Measurements from ENCODE around the gene BRD4.
"Not testable (repeated sequence)": the region's sequence is repeated elsewhere in the genome, so short reads cannot be mapped to it uniquely, and the experiment has no call there.

Gene BRD4

GRCh38 chr19:15358918-15359317 is 26.6 kb upstream of the BRD4 start:
- no peak for DNase-seq

GRCh38 chr19:15357906-15358305 is 25.6 kb upstream of the BRD4 start:
- DNase-seq, result no peak

GRCh38 chr19:15354566-15355296 is 22.4 kb upstream of the BRD4 start:
- DNase-seq, result no peak

- DNase-seq, result no peak
Observed at GRCh38 chr19:15353908-15354307, 21.6 kb upstream of the BRD4 start.

- DNase-seq, result not testable (repeated sequence)
Observed at GRCh38 chr19:15352535-15352934, 20.2 kb upstream of the BRD4 start.

GRCh38 chr19:15341328-15341727 is 9.0 kb upstream of the BRD4 start:
- DNase-seq, result not testable (repeated sequence)

GRCh38 chr19:15340086-15340485 is 7.7 kb upstream of the BRD4 start:
- no peak for DNase-seq

- DNase-seq, result no peak
Observed at GRCh38 chr19:15337202-15337601, 4.9 kb upstream of the BRD4 start.

- not testable (repeated sequence) for DNase-seq
Observed at GRCh38 chr19:15335992-15336391, 3.7 kb upstream of the BRD4 start.

- DNase-seq, result no peak
Observed at GRCh38 chr19:15331419-15332310, 674 bp downstream of the BRD4 start.

GRCh38 chr19:15330801-15331418 is 1.4 kb downstream of the BRD4 start:
- no peak for DNase-seq

- DNase-seq, result no peak
Observed at GRCh38 chr19:15328312-15328711, 4.0 kb downstream of the BRD4 start.

- DNase-seq, result no peak
Observed at GRCh38 chr19:15324791-15325519, 7.4 kb downstream of the BRD4 start.

GRCh38 chr19:15323496-15324235 is 8.7 kb downstream of the BRD4 start:
- no peak for DNase-seq

GRCh38 chr19:15321739-15322138 is 10.6 kb downstream of the BRD4 start:
- DNase-seq, result no peak

- DNase-seq, result no peak
Observed at GRCh38 chr19:15320116-15320515, 12.2 kb downstream of the BRD4 start.

- no peak for DNase-seq
Observed at GRCh38 chr19:15318241-15318691, 14.1 kb downstream of the BRD4 start.

- no peak for DNase-seq
Observed at GRCh38 chr19:15317392-15318071, 14.8 kb downstream of the BRD4 start.

- DNase-seq, result no peak
Observed at GRCh38 chr19:15316498-15316897, 15.8 kb downstream of the BRD4 start.

- peak; percentile 38 for DNase-seq
Observed at GRCh38 chr19:15315101-15315500, 17.2 kb downstream of the BRD4 start.

GRCh38 chr19:15313649-15314279 is 18.6 kb downstream of the BRD4 start:
- no peak for DNase-seq
